Measurements from ENCODE around the gene TPH2.

The TPH2 gene

DNA sequence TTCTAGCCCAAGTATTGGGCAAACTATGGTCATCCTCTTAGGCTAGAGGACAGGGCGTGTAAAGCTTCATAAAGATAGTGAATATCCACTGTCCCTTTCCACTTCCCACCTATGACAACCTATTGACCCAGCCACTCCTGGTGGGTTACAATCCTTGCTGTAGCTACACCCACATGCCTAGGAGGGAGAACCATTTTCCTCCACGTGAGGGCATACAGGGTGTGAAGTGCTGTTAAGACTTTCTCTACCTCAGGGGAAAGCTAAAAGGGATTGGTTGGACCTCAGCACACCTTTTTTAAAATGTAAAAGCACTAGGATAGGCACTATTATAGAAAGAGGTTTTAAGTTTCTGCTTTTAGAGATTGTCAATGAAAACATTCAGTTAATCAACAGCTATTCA lies 124.4 kb downstream of the TPH2 start:
- H3K4me3 ChIP-seq (ENCODE audit: low read depth, low read length), result no peak overlapping the region
- TF ChIP-seq, protein P1, sequence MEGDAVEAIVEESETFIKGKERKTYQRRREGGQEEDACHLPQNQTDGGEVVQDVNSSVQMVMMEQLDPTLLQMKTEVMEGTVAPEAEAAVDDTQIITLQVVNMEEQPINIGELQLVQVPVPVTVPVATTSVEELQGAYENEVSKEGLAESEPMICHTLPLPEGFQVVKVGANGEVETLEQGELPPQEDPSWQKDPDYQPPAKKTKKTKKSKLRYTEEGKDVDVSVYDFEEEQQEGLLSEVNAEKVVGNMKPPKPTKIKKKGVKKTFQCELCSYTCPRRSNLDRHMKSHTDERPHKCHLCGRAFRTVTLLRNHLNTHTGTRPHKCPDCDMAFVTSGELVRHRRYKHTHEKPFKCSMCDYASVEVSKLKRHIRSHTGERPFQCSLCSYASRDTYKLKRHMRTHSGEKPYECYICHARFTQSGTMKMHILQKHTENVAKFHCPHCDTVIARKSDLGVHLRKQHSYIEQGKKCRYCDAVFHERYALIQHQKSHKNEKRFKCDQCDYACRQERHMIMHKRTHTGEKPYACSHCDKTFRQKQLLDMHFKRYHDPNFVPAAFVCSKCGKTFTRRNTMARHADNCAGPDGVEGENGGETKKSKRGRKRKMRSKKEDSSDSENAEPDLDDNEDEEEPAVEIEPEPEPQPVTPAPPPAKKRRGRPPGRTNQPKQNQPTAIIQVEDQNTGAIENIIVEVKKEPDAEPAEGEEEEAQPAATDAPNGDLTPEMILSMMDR (IDR thresholded peaks at IDR 0.05; ENCODE audit: insufficient read depth, low read depth, low read length, missing control alignments), result no peak
- no peak for DNase-seq (ENCODE audit: low read depth)

DNA sequence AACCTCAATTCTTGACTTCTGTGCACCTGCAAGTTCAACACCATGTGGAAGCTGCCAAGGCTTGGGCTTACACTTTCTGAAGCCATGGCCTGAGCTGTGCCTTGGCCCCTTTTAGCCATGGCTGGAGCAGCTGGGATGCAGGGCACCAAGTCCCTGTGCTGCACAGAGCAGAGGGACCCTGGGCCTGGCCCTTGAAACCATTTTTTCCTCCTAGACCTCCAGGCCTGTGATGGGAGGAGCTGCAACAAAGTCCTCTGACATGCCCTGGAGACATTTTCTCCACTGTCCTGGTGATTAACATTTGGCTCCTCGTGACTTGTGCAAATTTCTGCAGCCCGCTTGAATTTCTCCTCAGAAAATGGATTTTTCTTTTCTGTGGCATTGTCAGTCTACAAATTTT lies 132.4 kb downstream of the TPH2 start:
- DNase-seq (ENCODE audit: low read depth), result no peak
- no peak overlapping the region for H3K4me3 ChIP-seq (ENCODE audit: low read depth, low read length)
- TF ChIP-seq, protein P1 (IDR thresholded peaks at IDR 0.05; ENCODE audit: insufficient read depth, low read depth, low read length, missing control alignments), result no peak

DNA sequence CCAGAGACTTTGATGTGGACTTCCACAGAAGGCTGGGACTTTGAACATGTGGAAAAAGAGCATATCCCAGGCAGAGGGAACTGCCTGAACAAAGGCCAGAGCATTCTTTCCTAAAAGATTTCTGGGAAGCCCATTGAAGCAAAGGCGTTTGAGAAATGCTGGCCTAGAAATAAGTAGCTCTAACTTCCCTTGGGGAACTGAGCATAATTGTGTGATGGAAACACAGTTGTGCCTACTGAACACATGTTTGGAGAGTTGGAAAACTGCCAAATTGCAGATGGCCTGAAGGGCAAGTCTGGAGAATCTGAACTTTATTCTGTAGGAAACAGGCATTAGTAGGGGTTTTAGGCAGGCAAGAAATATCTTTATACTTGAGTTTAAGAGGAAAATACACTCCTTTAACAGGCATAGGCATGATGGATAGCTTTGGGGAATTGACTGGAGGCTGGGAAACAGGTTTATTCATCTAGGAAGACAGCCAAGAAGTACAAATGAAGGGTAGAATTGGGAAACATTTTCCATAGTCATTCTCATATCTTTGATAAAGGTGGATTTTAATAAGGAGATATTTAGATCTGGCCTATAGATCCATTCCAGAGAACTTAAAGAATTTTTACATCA lies 134.1 kb downstream of the TPH2 start:
- DNase-seq (ENCODE audit: low read depth), result no peak

DNA sequence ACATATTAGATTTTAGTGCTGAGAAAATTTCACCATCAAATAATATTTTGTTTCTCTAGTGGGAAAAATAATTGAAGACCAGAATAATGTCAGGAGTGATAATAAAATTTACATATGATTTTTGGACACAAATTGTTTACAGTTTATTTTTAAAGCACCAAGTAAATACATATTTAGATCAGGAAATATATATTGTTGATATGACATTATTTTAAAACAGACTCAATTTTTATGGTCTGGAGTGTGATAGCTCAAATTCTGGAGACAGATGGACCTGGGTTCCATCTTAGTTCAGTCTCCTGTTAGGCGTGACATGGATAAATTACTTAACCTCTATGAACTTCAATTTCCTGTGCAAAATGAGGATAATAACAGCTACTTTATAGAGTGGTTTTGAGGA lies 135.4 kb downstream of the TPH2 start:
- TF ChIP-seq, protein P1 (IDR thresholded peaks at IDR 0.05; ENCODE audit: insufficient read depth, low read depth, low read length, missing control alignments), result no peak
- DNase-seq (ENCODE audit: low read depth), result no peak
- H3K4me3 ChIP-seq (ENCODE audit: low read depth, low read length), result no peak overlapping the region

More for the DNA sequence above, 134.1 kb downstream of the TPH2 start:
- H3K4me3 ChIP-seq (ENCODE audit: low read depth, low read length), result no peak overlapping the region
- TF ChIP-seq, protein P1 (IDR thresholded peaks at IDR 0.05; ENCODE audit: insufficient read depth, low read depth, low read length, missing control alignments), result no peak

DNA sequence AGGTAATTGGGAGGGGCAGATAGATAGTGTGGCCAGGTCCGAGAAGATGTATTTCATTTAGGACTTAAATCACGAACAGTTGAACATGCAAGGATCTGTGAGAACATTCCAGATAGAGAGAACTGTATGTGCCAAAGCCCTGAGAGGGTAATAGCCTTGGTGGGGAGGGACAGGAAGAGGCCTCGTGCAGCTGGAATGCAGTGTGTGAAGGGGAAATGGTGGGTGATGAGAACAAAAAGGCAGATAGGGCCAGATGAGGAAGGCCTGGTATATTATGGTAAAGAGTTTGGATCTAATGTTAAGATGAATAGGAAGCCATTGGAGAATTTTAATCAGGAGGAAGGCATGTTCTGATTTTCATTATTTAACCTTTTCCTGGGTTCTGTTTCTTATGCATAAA lies 136.3 kb downstream of the TPH2 start:
- no peak for DNase-seq (ENCODE audit: low read depth)
- TF ChIP-seq, protein P1 (IDR thresholded peaks at IDR 0.05; ENCODE audit: insufficient read depth, low read depth, low read length, missing control alignments), result no peak
- H3K4me3 ChIP-seq (ENCODE audit: low read depth, low read length), result no peak overlapping the region

DNA sequence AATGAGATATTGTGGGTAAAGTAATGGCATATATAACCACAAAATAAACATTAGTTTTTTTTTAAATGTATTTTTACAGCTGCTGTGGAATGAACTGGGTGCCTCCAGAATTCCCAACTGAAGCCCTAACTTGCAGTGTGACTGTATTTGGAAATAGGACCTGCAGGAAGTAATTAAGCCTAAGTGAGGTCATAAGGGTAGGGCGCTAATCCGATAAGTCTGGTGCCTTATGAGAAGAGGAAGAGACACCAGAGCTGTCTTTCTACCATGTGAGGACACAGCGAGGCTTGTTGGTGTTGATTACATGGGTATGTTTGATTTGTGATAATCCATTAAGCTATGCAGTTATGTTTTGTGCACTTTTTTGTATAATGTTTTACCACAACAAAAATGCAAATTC lies 136.8 kb downstream of the TPH2 start:
- no peak for DNase-seq (ENCODE audit: low read depth)
- H3K4me3 ChIP-seq (ENCODE audit: low read depth, low read length), result no peak overlapping the region
- TF ChIP-seq, protein P1 (IDR thresholded peaks at IDR 0.05; ENCODE audit: insufficient read depth, low read depth, low read length, missing control alignments), result no peak

All from GM12865 (cell line).